Coronary artery (tissue), 2 donors: Measurements from ENCODE around the gene CHST11.

Source experiments
- DNase-seq: peaks from one replicate; pipeline ENCODE4 v3.0.0-alpha.2; 2017; ENCODE audit warnings: low spot score
- H3K27ac ChIP-seq, 2 donors: fragments of 200-600 bp; sonication (generic); one replicate each; pipeline ENCODE4 v1.5.1; 2016 to 2019
- H3K4me3 ChIP-seq: fragments of 200-600 bp; sonication (generic); 2 replicates; pipeline ENCODE4 v1.5.1; 2016; ENCODE audit warnings: mild to moderate bottlenecking, moderate library complexity
- TF ChIP-seq, protein P1 (sequence below): fragments of 200-600 bp; sonication (generic); IDR thresholded peaks from one replicate; pipeline ENCODE4 v1.5.1; 2019; ENCODE audit warnings: antibody characterized with exemption

Gene CHST11

GRCh38 chr12:104643819-104644669 lies 187.3 kb downstream of the CHST11 start:
- no peak overlapping the region for H3K4me3 ChIP-seq
- TF ChIP-seq, protein P1, sequence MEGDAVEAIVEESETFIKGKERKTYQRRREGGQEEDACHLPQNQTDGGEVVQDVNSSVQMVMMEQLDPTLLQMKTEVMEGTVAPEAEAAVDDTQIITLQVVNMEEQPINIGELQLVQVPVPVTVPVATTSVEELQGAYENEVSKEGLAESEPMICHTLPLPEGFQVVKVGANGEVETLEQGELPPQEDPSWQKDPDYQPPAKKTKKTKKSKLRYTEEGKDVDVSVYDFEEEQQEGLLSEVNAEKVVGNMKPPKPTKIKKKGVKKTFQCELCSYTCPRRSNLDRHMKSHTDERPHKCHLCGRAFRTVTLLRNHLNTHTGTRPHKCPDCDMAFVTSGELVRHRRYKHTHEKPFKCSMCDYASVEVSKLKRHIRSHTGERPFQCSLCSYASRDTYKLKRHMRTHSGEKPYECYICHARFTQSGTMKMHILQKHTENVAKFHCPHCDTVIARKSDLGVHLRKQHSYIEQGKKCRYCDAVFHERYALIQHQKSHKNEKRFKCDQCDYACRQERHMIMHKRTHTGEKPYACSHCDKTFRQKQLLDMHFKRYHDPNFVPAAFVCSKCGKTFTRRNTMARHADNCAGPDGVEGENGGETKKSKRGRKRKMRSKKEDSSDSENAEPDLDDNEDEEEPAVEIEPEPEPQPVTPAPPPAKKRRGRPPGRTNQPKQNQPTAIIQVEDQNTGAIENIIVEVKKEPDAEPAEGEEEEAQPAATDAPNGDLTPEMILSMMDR = no peak
- no peak for DNase-seq
- H3K27ac ChIP-seq = peak overlapping the region in 1 of 2 donors; percentile 50

GRCh38 chr12:104648756-104649155 lies 192.0 kb downstream of the CHST11 start:
- Histone ChIP-seq H3K4me3 (no peak overlapping the region), H3K27ac (no peak overlapping the region)
- TF ChIP-seq, protein P1 = no peak
- no peak for DNase-seq

- TF ChIP-seq, protein P1 = no peak
- no peak overlapping the region for H3K4me3 ChIP-seq
- DNase-seq = no peak
- H3K27ac ChIP-seq = no peak overlapping the region
Observed at GRCh38 chr12:104649217-104649824, 192.6 kb downstream of the CHST11 start.

DNA sequence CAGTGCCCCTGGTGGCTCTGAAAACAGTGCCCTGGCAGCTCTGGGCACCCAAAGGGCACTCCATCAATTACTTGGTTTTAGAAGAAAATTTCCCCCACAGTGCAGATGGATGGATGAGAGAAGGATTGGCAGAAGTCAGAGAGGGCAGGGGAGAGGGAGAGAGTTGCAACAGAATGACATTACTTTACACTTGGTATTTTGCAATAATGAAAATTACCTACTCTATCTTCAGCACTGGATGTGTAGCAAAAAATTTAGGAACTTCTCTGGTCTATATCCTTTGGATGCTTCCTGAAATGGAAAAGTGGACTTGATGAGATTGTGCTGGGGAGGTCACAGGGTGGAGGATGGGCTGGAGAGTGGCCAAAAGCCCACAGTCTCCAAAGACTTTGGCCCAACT lies 193.2 kb downstream of the CHST11 start:
- Histone ChIP-seq H3K27ac (no peak overlapping the region), H3K4me3 (no peak overlapping the region)
- TF ChIP-seq, protein P1 = no peak
- no peak for DNase-seq

GRCh38 chr12:104650541-104650940 lies 193.8 kb downstream of the CHST11 start:
- Histone ChIP-seq H3K4me3 (no peak overlapping the region), H3K27ac (no peak overlapping the region)
- DNase-seq = no peak
- TF ChIP-seq, protein P1 = no peak

DNA sequence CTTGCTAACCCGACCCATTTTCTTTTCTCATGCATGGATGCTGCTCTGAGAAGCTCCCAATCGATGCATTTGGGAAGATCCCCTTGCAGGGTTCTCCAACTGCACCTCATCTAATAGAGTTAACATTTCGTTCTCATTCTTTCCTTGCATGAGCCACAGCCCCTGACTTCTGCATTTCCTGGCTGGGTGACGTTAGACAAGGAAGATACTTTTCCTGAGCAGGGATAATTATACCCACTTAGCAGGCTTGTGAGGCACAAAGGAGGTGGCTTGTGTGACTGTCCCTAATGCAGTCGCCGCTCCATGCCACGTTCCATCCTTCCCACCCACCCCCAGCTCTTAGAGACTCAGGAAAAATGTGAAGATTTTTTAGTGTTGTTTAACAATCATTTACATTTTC lies 195.1 kb downstream of the CHST11 start:
- no peak overlapping the region for H3K4me3 ChIP-seq
- DNase-seq = no peak

More for the DNA sequence above, 195.1 kb downstream of the CHST11 start:
- TF ChIP-seq, protein P1 = no peak
- no peak overlapping the region for H3K27ac ChIP-seq
